Measurements from ENCODE around the gene ZNF197.

The ZNF197 gene

DNA sequence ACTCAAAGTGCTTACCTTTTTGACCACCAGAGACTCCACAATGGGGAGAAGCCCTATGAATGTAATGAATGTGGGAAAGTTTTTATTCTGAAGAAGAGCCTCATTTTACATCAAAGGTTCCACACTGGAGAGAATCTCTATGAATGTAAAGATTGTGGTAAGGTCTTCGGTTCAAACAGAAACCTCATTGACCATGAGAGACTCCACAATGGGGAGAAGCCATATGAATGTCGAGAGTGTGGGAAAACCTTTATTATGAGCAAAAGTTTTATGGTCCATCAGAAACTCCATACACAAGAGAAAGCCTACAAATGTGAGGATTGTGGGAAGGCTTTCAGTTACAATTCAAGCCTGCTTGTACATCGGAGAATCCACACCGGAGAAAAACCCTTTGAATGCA lies 18.2 kb downstream of the ZNF197 start:
- DNase-seq (ENCODE audit: extremely low spot score) = no peak
- ChIA-PET CTCF (no interaction called here), POLR2A (no interaction called here)
- TF ChIP-seq TARDBP (IDR thresholded peaks at IDR 0.05) = no peak
- TF ChIP-seq BHLHE40 (IDR thresholded peaks at IDR 0.05; ENCODE audit: borderline replicate concordance) = no peak
- TF ChIP-seq FOXM1 (IDR thresholded peaks at IDR 0.05; ENCODE audit: borderline replicate concordance) = no peak
- no peak for TF ChIP-seq SP1 (IDR thresholded peaks at IDR 0.05)
- TF ChIP-seq FOXA1 (IDR thresholded peaks at IDR 0.05) = no peak
- no peak for TF ChIP-seq NFRKB (IDR thresholded peaks at IDR 0.05)
- no peak for TF ChIP-seq LEF1 (IDR thresholded peaks at IDR 0.05; ENCODE audit: borderline replicate concordance)
- no peak for TF ChIP-seq L3MBTL2 (conservative IDR thresholded peaks at IDR 0.05)
- TF ChIP-seq ELF4 (IDR thresholded peaks at IDR 0.05) = no peak
- TF ChIP-seq ZNF384 (IDR thresholded peaks at IDR 0.05) = no peak
- no peak for TF ChIP-seq HDGF (IDR thresholded peaks at IDR 0.05; ENCODE audit: borderline replicate concordance)
- TF ChIP-seq SUZ12 (IDR thresholded peaks at IDR 0.05) = no peak
- TF ChIP-seq CTBP1 (IDR thresholded peaks at IDR 0.05; ENCODE audit: borderline replicate concordance) = no peak
- TF ChIP-seq FOXK2 (IDR thresholded peaks at IDR 0.05) = no peak
- TF ChIP-seq, protein P1, sequence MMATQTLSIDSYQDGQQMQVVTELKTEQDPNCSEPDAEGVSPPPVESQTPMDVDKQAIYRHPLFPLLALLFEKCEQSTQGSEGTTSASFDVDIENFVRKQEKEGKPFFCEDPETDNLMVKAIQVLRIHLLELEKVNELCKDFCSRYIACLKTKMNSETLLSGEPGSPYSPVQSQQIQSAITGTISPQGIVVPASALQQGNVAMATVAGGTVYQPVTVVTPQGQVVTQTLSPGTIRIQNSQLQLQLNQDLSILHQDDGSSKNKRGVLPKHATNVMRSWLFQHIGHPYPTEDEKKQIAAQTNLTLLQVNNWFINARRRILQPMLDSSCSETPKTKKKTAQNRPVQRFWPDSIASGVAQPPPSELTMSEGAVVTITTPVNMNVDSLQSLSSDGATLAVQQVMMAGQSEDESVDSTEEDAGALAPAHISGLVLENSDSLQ (IDR thresholded peaks at IDR 0.05) = no peak
- TF ChIP-seq ARNT (IDR thresholded peaks at IDR 0.05) = no peak

DNA sequence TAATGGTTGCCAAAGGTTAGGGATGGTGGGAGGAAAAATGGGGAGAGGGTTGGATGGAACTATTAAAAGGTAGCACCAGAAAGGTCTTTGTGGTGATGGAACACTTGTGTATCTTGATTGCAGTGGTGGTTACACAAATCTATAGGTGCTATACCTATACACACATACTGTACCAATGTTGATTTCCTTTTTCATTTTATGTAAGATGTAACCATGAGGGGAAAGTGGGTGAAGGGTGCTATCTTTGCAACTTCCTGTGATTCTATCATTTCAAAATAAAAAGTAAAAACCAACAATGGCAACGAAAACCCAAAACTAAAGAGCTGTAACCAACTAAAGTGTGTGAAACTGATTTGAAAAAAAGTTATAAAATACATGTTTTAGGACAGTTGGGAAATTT lies 22.9 kb downstream of the ZNF197 start:
- no peak for TF ChIP-seq LEF1 (IDR thresholded peaks at IDR 0.05; ENCODE audit: borderline replicate concordance)
- TF ChIP-seq, protein P1 (IDR thresholded peaks at IDR 0.05) = no peak
- TF ChIP-seq FOXK2 (IDR thresholded peaks at IDR 0.05) = no peak
- ChIA-PET CTCF (no interaction called here), POLR2A (interaction anchor here (1.2 to 1.4 kb wide), 5 partner anchors 22 to 136 kb away, joined by 4 to 22 read pairs (median 6); partner anchors contain the start of genes KIAA1143, KIF15 and ZNF197)
- DNase-seq (ENCODE audit: extremely low spot score) = no peak

DNA sequence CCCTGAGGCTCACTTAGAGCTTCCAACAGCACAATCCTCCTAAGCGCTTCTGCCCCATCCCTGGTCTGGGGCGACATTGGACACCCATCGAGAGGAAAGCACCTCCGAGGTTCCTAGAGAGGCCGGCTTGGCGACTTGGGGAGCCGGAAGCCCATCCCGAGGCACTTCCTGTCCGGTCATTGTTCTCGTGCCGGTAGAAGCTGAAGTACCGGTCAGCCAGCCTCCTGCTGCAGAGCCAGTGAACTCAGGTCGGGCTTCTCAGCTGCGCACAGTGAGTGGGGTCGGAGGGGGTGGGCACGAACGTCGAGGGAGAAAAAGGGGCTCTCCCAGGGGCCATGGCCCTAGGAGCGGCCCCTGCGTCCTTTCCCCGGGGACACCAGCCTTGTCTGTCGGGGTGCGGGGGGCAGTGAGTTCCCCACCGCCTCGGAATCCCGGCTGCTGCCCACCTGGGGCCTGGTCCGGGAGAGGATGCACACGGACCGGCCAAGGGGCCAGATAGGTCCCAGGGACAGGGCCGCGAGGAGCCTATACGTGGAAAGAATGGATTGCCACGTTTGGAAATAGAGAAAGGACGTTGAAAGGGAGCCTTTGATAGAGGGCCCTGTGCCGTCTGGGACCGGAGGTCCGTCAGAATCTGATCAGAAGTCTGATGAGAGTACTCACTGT lies 23.9 kb downstream of the ZNF197 start, which contains the start of gene ZNF35:
TSS of gene ZNF35 (plus strand) at position 169 of the 666 bp plus-strand sequence. CDS start 2,336 bp downstream, outside the sequence.
- TF ChIP-seq SUZ12 (IDR thresholded peaks at IDR 0.05) (no peak), ARNT (IDR thresholded peaks at IDR 0.05) (no peak), SP1 (IDR thresholded peaks at IDR 0.05) (no peak), L3MBTL2 (conservative IDR thresholded peaks at IDR 0.05) (peak; percentile 79), NFRKB (IDR thresholded peaks at IDR 0.05) (peak; percentile 27; the same call in 1 of the 2 replicates), FOXM1 (IDR thresholded peaks at IDR 0.05; ENCODE audit: borderline replicate concordance) (no peak), ELF4 (IDR thresholded peaks at IDR 0.05) (peak; percentile 61), LEF1 (IDR thresholded peaks at IDR 0.05; ENCODE audit: borderline replicate concordance) (no peak), TARDBP (IDR thresholded peaks at IDR 0.05) (no peak)
- CTCF ChIA-PET = no interaction called here
- POLR2A ChIA-PET = interaction anchor here (1.2 to 1.3 kb wide), 4 partner anchors 23 to 137 kb away, joined by 5 to 22 read pairs (median 6); partner anchors contain the start of genes KIAA1143, KIF15 and ZNF197
- DNase-seq (ENCODE audit: extremely low spot score) = peak; percentile 80

DNA sequence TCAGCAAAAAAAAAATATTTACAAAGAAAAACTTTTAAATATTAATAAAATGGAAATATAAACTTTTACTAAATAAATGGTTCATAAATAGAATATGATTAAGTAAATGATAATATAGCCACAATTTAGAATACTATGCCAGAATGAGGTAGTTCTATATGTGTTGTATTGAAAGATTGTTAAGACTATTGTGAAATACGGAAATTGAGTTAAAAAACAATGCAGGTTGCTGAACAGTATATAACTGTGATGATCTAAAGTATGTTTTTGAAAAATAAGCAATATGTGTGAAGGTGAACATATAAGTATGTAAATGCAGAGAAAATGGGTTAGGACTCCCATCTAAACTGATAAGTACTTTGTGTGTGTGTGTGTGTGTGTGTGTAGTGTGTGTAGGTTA lies 24.9 kb downstream of the ZNF197 start:
- TF ChIP-seq TARDBP (IDR thresholded peaks at IDR 0.05) = no peak
- DNase-seq (ENCODE audit: extremely low spot score) = no peak
- POLR2A ChIA-PET = no interaction called here
- CTCF ChIA-PET = no interaction called here

DNA sequence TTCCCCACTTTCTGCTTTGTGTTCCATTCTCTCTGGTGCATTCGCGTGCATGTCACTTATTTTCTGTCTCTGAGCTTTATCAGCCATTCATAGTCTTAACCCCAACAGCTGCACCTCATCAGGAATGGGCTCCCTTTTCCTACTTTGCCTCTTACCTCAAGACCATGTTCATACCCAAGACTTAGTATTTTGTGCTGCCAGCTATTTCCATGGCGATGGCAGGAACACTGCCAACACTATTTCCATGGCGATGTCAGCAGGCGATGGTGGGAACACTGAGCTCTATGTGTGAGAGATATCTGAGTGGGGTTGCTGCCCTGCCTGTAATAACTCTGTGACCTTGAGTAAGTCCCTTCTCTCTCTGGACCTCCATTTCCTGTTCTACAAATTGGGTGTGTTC lies 29.2 kb downstream of the ZNF197 start:
- TF ChIP-seq FOXK2 (IDR thresholded peaks at IDR 0.05) (no peak), ARNT (IDR thresholded peaks at IDR 0.05) (no peak), FOXA1 (IDR thresholded peaks at IDR 0.05) (no peak), HDGF (IDR thresholded peaks at IDR 0.05; ENCODE audit: borderline replicate concordance) (no peak), SP1 (IDR thresholded peaks at IDR 0.05) (no peak), SUZ12 (IDR thresholded peaks at IDR 0.05) (no peak), NFRKB (IDR thresholded peaks at IDR 0.05) (no peak), ELF4 (IDR thresholded peaks at IDR 0.05) (no peak), TARDBP (IDR thresholded peaks at IDR 0.05) (no peak), FOXM1 (IDR thresholded peaks at IDR 0.05; ENCODE audit: borderline replicate concordance) (no peak), L3MBTL2 (conservative IDR thresholded peaks at IDR 0.05) (no peak), LEF1 (IDR thresholded peaks at IDR 0.05; ENCODE audit: borderline replicate concordance) (no peak), CTBP1 (IDR thresholded peaks at IDR 0.05; ENCODE audit: borderline replicate concordance) (no peak), ZNF384 (IDR thresholded peaks at IDR 0.05) (no peak), BHLHE40 (IDR thresholded peaks at IDR 0.05; ENCODE audit: borderline replicate concordance) (no peak)
- TF ChIP-seq, protein P1 (IDR thresholded peaks at IDR 0.05) = no peak
- DNase-seq (ENCODE audit: extremely low spot score) = no peak
- CTCF ChIA-PET = no interaction called here
- POLR2A ChIA-PET = no interaction called here

DNA sequence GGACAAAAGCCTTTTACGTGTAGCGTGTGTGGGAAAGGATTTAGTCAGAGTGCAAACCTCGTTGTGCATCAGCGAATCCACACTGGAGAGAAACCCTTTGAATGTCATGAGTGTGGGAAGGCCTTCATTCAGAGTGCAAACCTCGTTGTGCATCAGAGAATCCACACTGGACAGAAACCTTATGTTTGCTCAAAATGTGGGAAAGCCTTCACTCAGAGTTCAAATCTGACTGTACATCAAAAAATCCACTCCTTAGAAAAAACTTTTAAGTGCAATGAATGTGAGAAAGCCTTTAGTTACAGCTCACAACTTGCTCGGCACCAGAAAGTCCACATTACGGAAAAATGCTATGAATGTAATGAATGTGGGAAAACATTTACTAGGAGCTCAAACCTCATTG lies 34.2 kb downstream of the ZNF197 start:
- CTCF ChIA-PET = interaction anchor here (0.5 kb wide), 1 partner anchor 93 kb away, joined by 3 read pairs; no protein-coding TSS in a partner anchor
- POLR2A ChIA-PET = no interaction called here
- no peak for TF ChIP-seq ARNT (IDR thresholded peaks at IDR 0.05)
- no peak for TF ChIP-seq TARDBP (IDR thresholded peaks at IDR 0.05)
- no peak for TF ChIP-seq HDGF (IDR thresholded peaks at IDR 0.05; ENCODE audit: borderline replicate concordance)
- TF ChIP-seq L3MBTL2 (conservative IDR thresholded peaks at IDR 0.05) = no peak
- TF ChIP-seq FOXK2 (IDR thresholded peaks at IDR 0.05) = no peak
- TF ChIP-seq SUZ12 (IDR thresholded peaks at IDR 0.05) = no peak
- no peak for TF ChIP-seq NFRKB (IDR thresholded peaks at IDR 0.05)
- no peak for TF ChIP-seq FOXM1 (IDR thresholded peaks at IDR 0.05; ENCODE audit: borderline replicate concordance)
- TF ChIP-seq LEF1 (IDR thresholded peaks at IDR 0.05; ENCODE audit: borderline replicate concordance) = no peak
- no peak for TF ChIP-seq SP1 (IDR thresholded peaks at IDR 0.05)
- DNase-seq (ENCODE audit: extremely low spot score) = no peak
